A549 (cell line): ENCODE measurements around the gene GBE1.

Experiments used
- CBX8 ChIP-seq: fragments of 200-600 bp; sonication (generic); IDR thresholded peaks from 2 replicates; pipeline ENCODE4 v1.6.1; 2016
- FOSL2 ChIP-seq, 2 experiments: fragments of 450-650 bp in 1 of 2; fragments of >200 bp in 1 of 2; sonication (Bioruptor Twin) in 1 of 2; formaldehyde crosslinking; IDR thresholded peaks; 2 replicates each; pipeline versions ENCODE4 v1.5.0 to v1.6.1; 2016 to 2020; ENCODE audit warnings: mild to moderate bottlenecking in 1 of 2, moderate library complexity in 1 of 2
- HDAC2 ChIP-seq: fragments of 200-600 bp; sonication (generic); IDR thresholded peaks from 2 replicates; pipeline ENCODE4 v1.6.1; 2016
- HOXA7 ChIP-seq: fragments of 250-450 bp; sonication (Bioruptor Pico); IDR thresholded peaks from 2 replicates; pipeline ENCODE4 v1.5.0; 2020; ENCODE audit warnings: mild to moderate bottlenecking, moderate library complexity
- MYC ChIP-seq: IDR thresholded peaks from 2 replicates; pipeline ENCODE4 v1.6.1; 2012; ENCODE audit warnings: mild to moderate bottlenecking, inconsistent platforms, low read length, improper control_type of control experiment, borderline replicate concordance
- PHF8 ChIP-seq: fragments of 200-600 bp; sonication (generic); IDR thresholded peaks from 2 replicates; pipeline ENCODE4 v1.6.1; 2016; ENCODE audit warnings: low read depth, mild to moderate bottlenecking, antibody characterized with exemption, moderate library complexity, borderline replicate concordance
- ZFP36 ChIP-seq: fragments of 450-650 bp; IDR thresholded peaks from 2 replicates; pipeline ENCODE4 v1.6.1; 2014; ENCODE audit warnings: borderline replicate concordance; ENCODE audit not compliant: partially characterized antibody
- TF ChIP-seq, protein P1 (sequence below): fragments of 450-650 bp; IDR thresholded peaks from 2 replicates; pipeline ENCODE4 v1.6.1; 2014; ENCODE audit warnings: antibody characterized with exemption
- TF ChIP-seq, protein P2 (sequence below): fragments of >200 bp; sonication (Bioruptor Twin); formaldehyde crosslinking; IDR thresholded peaks from 3 replicates; pipeline ENCODE4 v1.5.1; 2016

DNA sequence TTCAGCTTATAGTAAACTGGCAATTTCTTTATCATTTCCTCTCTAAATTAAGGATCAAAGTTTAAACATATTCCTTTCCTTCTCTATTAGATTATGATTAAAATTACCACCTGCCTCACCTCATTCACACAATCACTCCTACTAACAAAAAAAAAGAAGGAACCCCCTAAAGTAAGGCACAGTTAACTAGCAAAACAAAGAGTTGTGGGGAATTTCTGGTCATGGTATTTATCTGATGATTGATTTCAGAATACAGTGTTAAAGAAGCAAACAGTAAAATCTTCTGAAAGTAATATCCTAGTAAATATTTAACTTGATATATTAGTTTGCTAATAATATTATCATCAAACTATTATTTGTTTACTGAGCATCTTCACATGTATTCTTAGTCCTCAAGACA lies 8.8 kb downstream of the GBE1 start:
- TF ChIP-seq, protein P1, sequence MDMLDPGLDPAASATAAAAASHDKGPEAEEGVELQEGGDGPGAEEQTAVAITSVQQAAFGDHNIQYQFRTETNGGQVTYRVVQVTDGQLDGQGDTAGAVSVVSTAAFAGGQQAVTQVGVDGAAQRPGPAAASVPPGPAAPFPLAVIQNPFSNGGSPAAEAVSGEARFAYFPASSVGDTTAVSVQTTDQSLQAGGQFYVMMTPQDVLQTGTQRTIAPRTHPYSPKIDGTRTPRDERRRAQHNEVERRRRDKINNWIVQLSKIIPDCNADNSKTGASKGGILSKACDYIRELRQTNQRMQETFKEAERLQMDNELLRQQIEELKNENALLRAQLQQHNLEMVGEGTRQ = no peak
- no peak for TF ChIP-seq CBX8
- TF ChIP-seq, protein P2, sequence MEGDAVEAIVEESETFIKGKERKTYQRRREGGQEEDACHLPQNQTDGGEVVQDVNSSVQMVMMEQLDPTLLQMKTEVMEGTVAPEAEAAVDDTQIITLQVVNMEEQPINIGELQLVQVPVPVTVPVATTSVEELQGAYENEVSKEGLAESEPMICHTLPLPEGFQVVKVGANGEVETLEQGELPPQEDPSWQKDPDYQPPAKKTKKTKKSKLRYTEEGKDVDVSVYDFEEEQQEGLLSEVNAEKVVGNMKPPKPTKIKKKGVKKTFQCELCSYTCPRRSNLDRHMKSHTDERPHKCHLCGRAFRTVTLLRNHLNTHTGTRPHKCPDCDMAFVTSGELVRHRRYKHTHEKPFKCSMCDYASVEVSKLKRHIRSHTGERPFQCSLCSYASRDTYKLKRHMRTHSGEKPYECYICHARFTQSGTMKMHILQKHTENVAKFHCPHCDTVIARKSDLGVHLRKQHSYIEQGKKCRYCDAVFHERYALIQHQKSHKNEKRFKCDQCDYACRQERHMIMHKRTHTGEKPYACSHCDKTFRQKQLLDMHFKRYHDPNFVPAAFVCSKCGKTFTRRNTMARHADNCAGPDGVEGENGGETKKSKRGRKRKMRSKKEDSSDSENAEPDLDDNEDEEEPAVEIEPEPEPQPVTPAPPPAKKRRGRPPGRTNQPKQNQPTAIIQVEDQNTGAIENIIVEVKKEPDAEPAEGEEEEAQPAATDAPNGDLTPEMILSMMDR = no peak
- no peak for TF ChIP-seq HOXA7 (CRISPR knock-in tag)
- TF ChIP-seq MYC = no peak
- no peak for TF ChIP-seq FOSL2 (IDR thresholded peaks at IDR 0.05)
- TF ChIP-seq FOSL2 (CRISPR knock-in tag; IDR thresholded peaks at IDR 0.05) = no peak
- no peak for TF ChIP-seq PHF8
- TF ChIP-seq HDAC2 = no peak
- TF ChIP-seq ZFP36 = no peak
